WTC11 (cell line): ENCODE measurements around the gene NPAS3. TPM values are rescaled to one million over a fixed set of nuclear protein-coding genes. Genes with fewer than 3 reads are reported as not detected.

ENCODE experiments used
- ATAC-seq: fragments of 200-7000 bp; cut with Tn5 transposase; 2 replicates; pipeline ENCODE4 v1.10.0; 2021; ENCODE audit warnings: mild to moderate bottlenecking, moderate library complexity
- CTCF ChIA-PET: fragments of 300-600 bp; sonication (Branson Sonifier 250); formaldehyde crosslinking; loops from one replicate; lab custom pipeline; 2021; ENCODE audit warnings: antibody characterized with exemption; lab: Charles Lee
- POLR2A ChIA-PET: fragments of 350-600 bp; sonication (Branson Sonifier 250); formaldehyde crosslinking; loops from one replicate; lab custom pipeline; 2021; ENCODE audit warnings: antibody characterized with exemption; lab: Charles Lee
- DNase-seq: peaks from one replicate; pipeline ENCODE4 v3.0.0; 2021; ENCODE audit warnings: low spot score
- H3K27ac Mint-ChIP-seq: 2 replicates; pipeline ENCODE4 v1.8.0; 2021; ENCODE audit warnings: mixed read lengths
- H3K27me3 Mint-ChIP-seq: 2 replicates; pipeline ENCODE4 v1.8.0; 2021; ENCODE audit warnings: low read depth, mild to moderate bottlenecking, moderate library complexity, mixed read lengths
- H3K36me3 Mint-ChIP-seq: 2 replicates; pipeline ENCODE4 v1.8.0; 2021; ENCODE audit warnings: mixed read lengths
- H3K4me1 Mint-ChIP-seq: 2 replicates; pipeline ENCODE4 v1.8.0; 2022; ENCODE audit warnings: mixed read lengths
- H3K4me3 Mint-ChIP-seq: 2 replicates; pipeline ENCODE4 v1.8.0; 2021; ENCODE audit warnings: mild to moderate bottlenecking, moderate library complexity, mixed read lengths
- H3K9me3 Mint-ChIP-seq: 2 replicates; pipeline ENCODE4 v1.8.0; 2021; ENCODE audit warnings: mixed read lengths
- AR ChIP-seq: fragments of 250-450 bp; sonication (Bioruptor Pico); IDR thresholded peaks from 2 replicates; pipeline ENCODE4 v1.9.0; 2021; ENCODE audit warnings: mild to moderate bottlenecking
- CREB1 ChIP-seq: sonication (generic); formaldehyde crosslinking; IDR thresholded peaks from 2 replicates; pipeline ENCODE4 v1.8.0; 2023; ENCODE audit warnings: mild to moderate bottlenecking, missing genetic modification reagents
- CREM ChIP-seq: sonication (generic); formaldehyde crosslinking; IDR thresholded peaks from 2 replicates; pipeline ENCODE4 v1.8.1; 2022; ENCODE audit warnings: mild to moderate bottlenecking, missing genetic modification reagents, moderate library complexity
- E2F4 ChIP-seq: sonication (generic); formaldehyde crosslinking; IDR thresholded peaks from 2 replicates; pipeline ENCODE4 v1.8.1; 2022; ENCODE audit warnings: low read depth, mild to moderate bottlenecking, moderate library complexity, missing genetic modification reagents, borderline replicate concordance
- E2F5 ChIP-seq: sonication (generic); formaldehyde crosslinking; IDR thresholded peaks from 2 replicates; pipeline ENCODE4 v1.8.1; 2022; ENCODE audit warnings: mild to moderate bottlenecking, moderate library complexity, missing genetic modification reagents
- MXD4 ChIP-seq: fragments of 250-450 bp; sonication (Bioruptor Pico); IDR thresholded peaks from 2 replicates; pipeline ENCODE4 v1.8.0; 2021; ENCODE audit warnings: mild to moderate bottlenecking, moderate library complexity, borderline replicate concordance
- MYBL2 ChIP-seq: sonication (generic); formaldehyde crosslinking; IDR thresholded peaks from 2 replicates; pipeline ENCODE4 v1.8.1; 2023; ENCODE audit warnings: mild to moderate bottlenecking, moderate library complexity, missing genetic modification reagents
- PRDM15 ChIP-seq: sonication (generic); formaldehyde crosslinking; IDR thresholded peaks from 2 replicates; pipeline ENCODE4 v1.8.0; 2022; ENCODE audit warnings: missing genetic modification reagents
- PREB ChIP-seq: sonication (generic); formaldehyde crosslinking; IDR thresholded peaks from 2 replicates; pipeline ENCODE4 v1.8.1; 2022; ENCODE audit warnings: mild to moderate bottlenecking, missing genetic modification reagents, moderate library complexity, borderline replicate concordance
- SOX15 ChIP-seq: fragments of 250-450 bp; sonication (Bioruptor Pico); IDR thresholded peaks from 2 replicates; pipeline ENCODE4 v1.9.0; 2021; ENCODE audit warnings: mild to moderate bottlenecking
- TCF7 ChIP-seq: sonication (generic); formaldehyde crosslinking; IDR thresholded peaks from 2 replicates; pipeline ENCODE4 v1.8.0; 2022; ENCODE audit warnings: mild to moderate bottlenecking, low read depth, missing genetic modification reagents, moderate library complexity
- USF1 ChIP-seq: sonication (generic); formaldehyde crosslinking; IDR thresholded peaks from 2 replicates; pipeline ENCODE4 v1.8.0; 2022; ENCODE audit warnings: mild to moderate bottlenecking, missing genetic modification reagents
- ZNF121 ChIP-seq: sonication (generic); formaldehyde crosslinking; IDR thresholded peaks from 2 replicates; pipeline ENCODE4 v1.8.0; 2023; ENCODE audit warnings: missing genetic modification reagents
- ZNF232 ChIP-seq: sonication (generic); formaldehyde crosslinking; IDR thresholded peaks from 2 replicates; pipeline ENCODE4 v1.8.0; 2022; ENCODE audit warnings: mild to moderate bottlenecking, missing genetic modification reagents
- ZNF263 ChIP-seq: sonication (generic); formaldehyde crosslinking; IDR thresholded peaks from 2 replicates; pipeline ENCODE4 v1.8.1; 2022; ENCODE audit warnings: low read depth, mild to moderate bottlenecking, moderate library complexity, missing genetic modification reagents
- ZNF396 ChIP-seq: fragments of 250-450 bp; sonication (Bioruptor Pico); IDR thresholded peaks from 2 replicates; pipeline ENCODE4 v1.8.0; 2021; ENCODE audit warnings: mild to moderate bottlenecking, moderate library complexity, borderline replicate concordance
- ZNF425 ChIP-seq: fragments of 250-450 bp; sonication (Bioruptor Pico); conservative IDR thresholded peaks from 2 replicates; pipeline ENCODE4 v1.9.0; 2021; ENCODE audit warnings: mild to moderate bottlenecking
- total RNA-seq: library from RNA; stranded (reverse); gene quantifications from 3 replicates; pipeline ENCODE4 v1.2.3, GENCODE V29; 2021

Gene NPAS3
- total RNA-seq, 1 experiment from 2014 or later = 3.2 TPM

GRCh38 chr14:33413381-33413780 lies 474.7 kb downstream of the NPAS3 start:
- Mint-ChIP-seq H3K36me3 (peaks cover 8% of the 10 kb centered on the region), H3K4me3 (no peak overlapping the region), H3K9me3 (peaks cover 18% of the 10 kb centered on the region), H3K27me3 (no peaks in the 10 kb centered on the region; the same call in 1 of the 2 replicates), H3K27ac (no peak overlapping the region), H3K4me1 (peaks cover 9% of the 10 kb centered on the region)
- ChIA-PET POLR2A (no interaction called here), CTCF (no interaction called here)
- TF ChIP-seq E2F4 (CRISPR knock-in tag) = no peak
- no peak for TF ChIP-seq MYBL2 (CRISPR knock-in tag)
- TF ChIP-seq ZNF121 (CRISPR knock-in tag) = no peak
- TF ChIP-seq MXD4 = no peak
- TF ChIP-seq ZNF425 (CRISPR knock-in tag) = no peak
- TF ChIP-seq AR (CRISPR knock-in tag) = no peak
- TF ChIP-seq E2F5 (CRISPR knock-in tag) = no peak
- no peak for TF ChIP-seq ZNF396
- TF ChIP-seq SOX15 (CRISPR knock-in tag) = no peak
- no peak for DNase-seq
- no peak for ATAC-seq

GRCh38 chr14:33414041-33414440 lies 475.4 kb downstream of the NPAS3 start:
- POLR2A ChIA-PET = no interaction called here
- H3K27ac Mint-ChIP-seq = no peak overlapping the region
- peaks cover 9% of the 10 kb centered on the region for H3K4me1 Mint-ChIP-seq
- no peaks in the 10 kb centered on the region; the same call in 1 of the 2 replicates for H3K27me3 Mint-ChIP-seq
- ATAC-seq (no peak), DNase-seq (no peak)
- peaks cover 4% of the 10 kb centered on the region; the same call in 1 of the 2 replicates for H3K36me3 Mint-ChIP-seq
- H3K4me3 Mint-ChIP-seq = no peak overlapping the region
- CTCF ChIA-PET = no interaction called here
- H3K9me3 Mint-ChIP-seq = peaks cover 11% of the 10 kb centered on the region
- TF ChIP-seq CREB1 (no peak), ZNF263 (CRISPR knock-in tag) (no peak), TCF7 (CRISPR knock-in tag) (no peak), SOX15 (CRISPR knock-in tag) (no peak), ZNF232 (CRISPR knock-in tag) (no peak)

- ChIA-PET POLR2A (no interaction called here), CTCF (no interaction called here)
- no peak overlapping the region for H3K4me3 Mint-ChIP-seq
- H3K27me3 Mint-ChIP-seq = no peaks in the 10 kb centered on the region
- H3K27ac Mint-ChIP-seq = no peak overlapping the region
- no peaks in the 10 kb centered on the region for H3K4me1 Mint-ChIP-seq
- DNase-seq (no peak), ATAC-seq (no peak)
- H3K36me3 Mint-ChIP-seq = no peaks in the 10 kb centered on the region
- H3K9me3 Mint-ChIP-seq = no peaks in the 10 kb centered on the region
- TF ChIP-seq ZNF396 (no peak), CREM (CRISPR knock-in tag) (no peak), USF1 (no peak), PRDM15 (CRISPR knock-in tag) (no peak), PREB (CRISPR knock-in tag) (no peak), SOX15 (CRISPR knock-in tag) (no peak)
Observed at GRCh38 chr14:33420051-33420627, 481.5 kb downstream of the NPAS3 start.
